CD4-positive, alpha-beta T cell treated with Interleukin-6 at 100 ng/mL for 8 hours (primary cell): Measurements from ENCODE around the gene C19orf38.

Source experiments
- DNase-seq: peaks from one replicate; pipeline ENCODE4 v3.0.0-alpha.2; 2020; ENCODE audit warnings: mixed read lengths, low spot score

Gene C19orf38

GRCh38 chr19:10911579-10912363 lies 63.6 kb downstream of the C19orf38 start:
- DNase-seq: no peak

GRCh38 chr19:10912619-10913018 lies 64.4 kb downstream of the C19orf38 start:
- DNase-seq: no peak

GRCh38 chr19:10913716-10914340 lies 65.6 kb downstream of the C19orf38 start:
- DNase-seq: no peak

GRCh38 chr19:10915130-10916091 lies 67.2 kb downstream of the C19orf38 start:
- DNase-seq: no peak

GRCh38 chr19:10916602-10917001 lies 68.4 kb downstream of the C19orf38 start:
- DNase-seq: no peak

GRCh38 chr19:10918359-10918758 lies 70.1 kb downstream of the C19orf38 start:
- DNase-seq: no peak
